GM12878 (cell line): ENCODE measurements around the gene PKP3. TPM values are rescaled to one million over a fixed set of nuclear protein-coding genes. Genes with fewer than 3 reads are reported as not detected.

Experiments used
- ATAC-seq: fragments of 200-7000 bp; cut with Tn5 transposase; 3 replicates; pipeline ENCODE4 v1.9.1; 2020; ENCODE audit warnings: mild to moderate bottlenecking, moderate library complexity
- BruUV-seq: library from RNA; stranded (reverse); fragments of 400-500 nt; replicated peaks from 2 replicates; lab custom pipeline; 2021; lab: Mats Ljungman, UMichigan
- CTCF ChIA-PET: fragments of 300-600 bp; sonication (Branson Sonifier 250); formaldehyde crosslinking; extraction: SDS; loops from one replicate; lab custom pipeline; 2021; ENCODE audit warnings: inconsistent platforms; lab: Yijun Ruan, JAX
- POLR2A ChIA-PET: fragments of 350-600 bp; formaldehyde crosslinking; extraction: SDS; loops from one replicate; lab custom pipeline; 2021; ENCODE audit warnings: inconsistent platforms; lab: Charles Lee
- RAD21 ChIA-PET: fragments of 300-600 bp; sonication (Branson Sonifier 250); formaldehyde crosslinking; loops from one replicate; lab custom pipeline; 2023; ENCODE audit warnings: antibody characterized with exemption; ENCODE audit not compliant: unreplicated experiment; lab: Charles Lee
- SMC1A ChIA-PET: fragments of 300-600 bp; sonication (Branson Sonifier 250); formaldehyde crosslinking; loops from one replicate; lab custom pipeline; 2023; ENCODE audit not compliant: unreplicated experiment, uncharacterized antibody; lab: Charles Lee
- DNase-seq: peaks from one replicate; pipeline ENCODE4 v3.0.0-alpha.2; 2011; ENCODE audit warnings: low read depth, low spot score
- FAIRE-seq: peaks from 3 replicates; lab custom pipeline; 2011; peaks lifted over from hg19 to GRCh38; lab: Jason Lieb, UNC
- H2AFZ ChIP-seq: 2 replicates; pipeline ENCODE4 v1.6.0; 2011; ENCODE audit warnings: low read depth, low read length, control low read depth; ENCODE audit not compliant: control insufficient read depth
- H3K27ac ChIP-seq: 2 replicates; pipeline ENCODE4 v1.5.1; 2011; ENCODE audit warnings: control low read depth; ENCODE audit not compliant: control insufficient read depth, insufficient read depth
- H3K27me3 ChIP-seq, 2 experiments: replicated peaks in 1 of 2; 2 replicates each; pipeline versions ENCODE4 v1.6.0 to v1.6.1; 2011; ENCODE audit warnings: low read length in 1 of 2; ENCODE audit not compliant: control insufficient read depth in 2 of 2, insufficient read depth in 2 of 2
- H3K36me3 ChIP-seq, 2 experiments: 2 replicates each; pipeline ENCODE4 v1.5.1; 2011; ENCODE audit warnings: low read length in 1 of 2; ENCODE audit not compliant: control insufficient read depth in 2 of 2, insufficient read depth in 2 of 2
- H3K4me1 ChIP-seq: 2 replicates; pipeline ENCODE4 v1.6.1; 2011; ENCODE audit warnings: mild to moderate bottlenecking, low read length, moderate library complexity, mixed read lengths; ENCODE audit not compliant: control insufficient read depth, insufficient read depth
- H3K4me2 ChIP-seq: 2 replicates; pipeline ENCODE4 v1.6.0; 2011; ENCODE audit warnings: control low read depth; ENCODE audit not compliant: control insufficient read depth, insufficient read depth
- H3K4me3 ChIP-seq: fragments of 200-600 bp; sonication (generic); 2 replicates; pipeline ENCODE4 v1.5.1; 2016
- H3K79me2 ChIP-seq: 2 replicates; pipeline ENCODE4 v1.6.0; 2011; ENCODE audit warnings: low read length; ENCODE audit not compliant: control insufficient read depth, insufficient read depth
- H3K9ac ChIP-seq: 2 replicates; pipeline ENCODE4 v1.8.0; 2011; ENCODE audit warnings: low read length, control low read depth, mixed read lengths; ENCODE audit not compliant: control insufficient read depth, insufficient read depth
- H3K9me3 ChIP-seq: replicated peaks from 3 replicates; pipeline ENCODE4 v1.5.1; 2011; ENCODE audit warnings: mild to moderate bottlenecking, low read length; ENCODE audit not compliant: control insufficient read depth, insufficient read depth
- H4K20me1 ChIP-seq: 2 replicates; pipeline ENCODE4 v1.6.0; 2011; ENCODE audit not compliant: control insufficient read depth, insufficient read depth
- BHLHE40 ChIP-seq, 2 experiments: fragments of 450-650 bp in 1 of 2; IDR thresholded peaks; 2 replicates each; pipeline ENCODE4 v1.6.1; 2011 to 2017; ENCODE audit warnings: low read depth in 2 of 2, borderline replicate concordance in 1 of 2, improper control_type of control experiment in 1 of 2, low read length in 1 of 2, mild to moderate bottlenecking in 1 of 2
- BMI1 ChIP-seq: fragments of 450-650 bp; IDR thresholded peaks from 2 replicates; pipeline ENCODE4 v1.6.1; 2016; ENCODE audit warnings: mild to moderate bottlenecking, moderate library complexity, borderline replicate concordance
- CEBPZ ChIP-seq: fragments of 150-350 bp; IDR thresholded peaks from 2 replicates; pipeline ENCODE4 v1.6.1; 2016; ENCODE audit warnings: low read depth, low read length
- GATAD2B ChIP-seq: fragments of 450-650 bp; conservative IDR thresholded peaks from 2 replicates; pipeline ENCODE4 v1.6.1; 2017; ENCODE audit warnings: low read depth, mild to moderate bottlenecking, moderate library complexity
- IKZF1 ChIP-seq: fragments of 450-650 bp; conservative IDR thresholded peaks from 2 replicates; pipeline ENCODE4 v1.6.1; 2017; ENCODE audit warnings: antibody characterized with exemption, mild to moderate bottlenecking
- KAT2A ChIP-seq: conservative IDR thresholded peaks from 2 replicates; pipeline ENCODE4 v1.6.1; 2011; ENCODE audit warnings: low read depth, low read length; ENCODE audit not compliant: control insufficient read depth
- POLR2A ChIP-seq: IDR thresholded peaks from 2 replicates; pipeline ENCODE4 v1.6.1; 2011; ENCODE audit warnings: low read depth, mild to moderate bottlenecking, low read length
- RUNX3 ChIP-seq: IDR thresholded peaks from 2 replicates; pipeline ENCODE4 v1.6.1; 2012; ENCODE audit warnings: low read length, inconsistent platforms
- SMAD1 ChIP-seq: fragments of 450-650 bp; IDR thresholded peaks from 2 replicates; pipeline ENCODE4 v1.6.1; 2018; ENCODE audit warnings: mild to moderate bottlenecking, low read depth; ENCODE audit not compliant: partially characterized antibody
- SMARCA5 ChIP-seq: fragments of 450-650 bp; IDR thresholded peaks from 2 replicates; pipeline ENCODE4 v1.6.1; 2017; ENCODE audit warnings: mild to moderate bottlenecking
- SUZ12 ChIP-seq: fragments of 200-600 bp; sonication (generic); IDR thresholded peaks from one replicate; pipeline ENCODE4 v1.6.1; 2018; ENCODE audit warnings: antibody characterized with exemption, mild to moderate bottlenecking; ENCODE audit not compliant: unreplicated experiment
- WGBS: methylation state at CpG from one replicate; pipeline ENCODE4 v1.1.6; 2016; ENCODE audit warnings: low lambda C conversion rate; ENCODE audit not compliant: insufficient replicate concordance, insufficient coverage; ENCODE audit errors: missing lambda C conversion rate; 5-methylcytosine and 5-hydroxymethylcytosine counted together
- in situ Hi-C: fragments of 300-500 bp; cut with MboI; formaldehyde crosslinking; loops from 9 replicates; pipeline ENCODE4 v1.14.3; 2018; ENCODE audit warnings: mixed read lengths
- intact Hi-C: fragments of 100-400 bp; cut with micrococcal nuclease; formaldehyde crosslinking; loops from one replicate; pipeline ENCODE4 v1.14.2; 2022; ENCODE audit not compliant: unreplicated experiment
- polyA plus RNA-seq, 11 experiments: library from polyadenylated mRNA; depleted of rRNA in 4 of 11; unstranded in 6 of 11; stranded (reverse) in 5 of 11; fragments of >200 nt; fragmentation: Nextera tagmentation in 4 of 11; fragmentation: Illumina TruSeq in 1 of 11; extraction: Ambion mirVana in 4 of 11; extraction: Trizol in 1 of 11; gene quantifications; 1 replicate in 1 of 11; 2 replicates in 10 of 11; pipeline versions ENCODE4 v1.2.1 to v1.2.3, GENCODE V29; 2011 to 2016; ENCODE audit warnings: inconsistent platforms in 2 of 11, missing spikeins in 2 of 11, low read depth in 1 of 11
- total RNA-seq, 4 experiments: library from RNA; depleted of rRNA in 3 of 4; stranded (reverse); fragments of >200 nt in 3 of 4; fragmentation: Illumina TruSeq in 1 of 4; extraction: Trizol in 1 of 4; gene quantifications; 2 replicates each; pipeline versions ENCODE4 v1.2.1 to v1.2.3, GENCODE V29; 2013 to 2021

The PKP3 gene
- total and polyA plus RNA-seq, 10 of the 15 experiments (the other 5 are each of a cell fraction or from before 2014, with no cell fraction given), result 0.45 to 0.90 TPM; not detected in 8

- Histone ChIP-seq H3K4me1 (peaks cover 8% of the 10 kb centered on the region), H3K9ac (no peak overlapping the region; the same call in 1 of the 2 replicates), H3K27me3 (no peaks in the 10 kb centered on the region), H2AFZ (peak overlapping the region; percentile 55), H3K27ac (no peak overlapping the region), H3K4me3 (peak overlapping the region; percentile 60; the same call in 1 of the 2 replicates), H3K79me2 (no peaks in the 10 kb centered on the region), H3K36me3 (no peaks in the 10 kb centered on the region), H4K20me1 (no peaks in the 10 kb centered on the region), H3K4me2 (peak overlapping the region; percentile 79), H3K9me3 (no peaks in the 10 kb centered on the region)
- no TSS peak for BruUV-seq
- POLR2A ChIA-PET, result no interaction called here
- peak; percentile 40 for ATAC-seq
- RAD21 ChIA-PET, result no interaction called here
- no peak for DNase-seq
- no peak for FAIRE-seq
- WGBS, result 6% methylated on average over 78 of the region's 97 CpGs
- in situ Hi-C loops, result no loop called here
- intact Hi-C loops, result no loop called here
- CTCF ChIA-PET, result no interaction called here
- SMC1A ChIA-PET, result no interaction called here
- TF ChIP-seq BHLHE40 (IDR thresholded peaks at IDR 0.05; ENCODE audit: borderline replicate concordance in 1 of 2, low read depth in 2 of 2, low read length in 1 of 2) (0 out of 4 replicates have a peak, but pooled peaks of 1 of the 2 experiments have one; percentile 8), GATAD2B (0 out of 2 replicates have a peak, but pooled peaks have one; percentile 32), RUNX3 (no peak), SMARCA5 (no peak), SUZ12 (peak; percentile 62), SMAD1 (no peak), POLR2A (peak; percentile 53), CEBPZ (no peak), IKZF1 (0 out of 2 replicates have a peak, but pooled peaks have one; percentile 13), KAT2A (no peak), BMI1 (no peak)
Observed at GRCh38 chr11:416757-417621, 23.0 kb downstream of the PKP3 start.
